Activated CD8-positive, alpha-beta T cell treated with anti-CD3 and anti-CD28 coated beads for 36 hours (primary cell): ENCODE data around the gene FYN. TPM values are rescaled to one million over a fixed set of nuclear protein-coding genes. Genes with fewer than 3 reads are reported as not detected.

Experiments
- ATAC-seq: fragments of 200-7000 bp; cut with Tn5 transposase; one replicate; pipeline ENCODE4 v1.10.0; 2021; ENCODE audit warnings: mild to moderate bottlenecking, moderate library complexity
- CTCF ChIA-PET: fragments of 350-600 bp; sonication (Branson Sonifier 250); formaldehyde crosslinking; loops from one replicate; lab custom pipeline; 2021; ENCODE audit warnings: antibody characterized with exemption; lab: Charles Lee
- POLR2A ChIA-PET: fragments of 350-600 bp; sonication (Branson Sonifier 250); formaldehyde crosslinking; loops from one replicate; lab custom pipeline; 2021; ENCODE audit warnings: antibody characterized with exemption; lab: Charles Lee
- DNase-seq: peaks from one replicate; pipeline ENCODE4 v3.0.0-alpha.2; 2020
- H3K27ac Mint-ChIP-seq: one replicate; pipeline ENCODE4 v1.8.0; 2021; ENCODE audit warnings: mild to moderate bottlenecking, mixed read lengths
- H3K27me3 Mint-ChIP-seq: one replicate; pipeline ENCODE4 v1.8.0; 2021; ENCODE audit warnings: mixed read lengths
- H3K36me3 Mint-ChIP-seq: one replicate; pipeline ENCODE4 v1.8.0; 2021; ENCODE audit warnings: low read depth, mixed read lengths
- H3K4me1 Mint-ChIP-seq: one replicate; pipeline ENCODE4 v1.8.0; 2021; ENCODE audit warnings: low read depth, mixed read lengths
- H3K4me3 Mint-ChIP-seq: one replicate; pipeline ENCODE4 v1.8.0; 2021; ENCODE audit warnings: mild to moderate bottlenecking, moderate library complexity, mixed read lengths
- H3K9me3 Mint-ChIP-seq: one replicate; pipeline ENCODE4 v1.8.0; 2021; ENCODE audit warnings: mixed read lengths
- intact Hi-C: fragments of 100-400 bp; cut with micrococcal nuclease; formaldehyde crosslinking; loops from one replicate; pipeline ENCODE4 v1.10.0; 2022
- total RNA-seq, 2 experiments: library from RNA; stranded (reverse); gene quantifications; one replicate each; pipeline ENCODE4 v1.2.3, GENCODE V29; 2021
- TF ChIP-seq, protein P1 (sequence below): fragments of 200-600 bp; IDR thresholded peaks from one replicate; pipeline ENCODE4 v1.8.0; 2022; ENCODE audit warnings: antibody characterized with exemption, mild to moderate bottlenecking

The FYN gene
- total RNA-seq, 2 experiments from 2014 or later, result 384 to 386 TPM

DNA sequence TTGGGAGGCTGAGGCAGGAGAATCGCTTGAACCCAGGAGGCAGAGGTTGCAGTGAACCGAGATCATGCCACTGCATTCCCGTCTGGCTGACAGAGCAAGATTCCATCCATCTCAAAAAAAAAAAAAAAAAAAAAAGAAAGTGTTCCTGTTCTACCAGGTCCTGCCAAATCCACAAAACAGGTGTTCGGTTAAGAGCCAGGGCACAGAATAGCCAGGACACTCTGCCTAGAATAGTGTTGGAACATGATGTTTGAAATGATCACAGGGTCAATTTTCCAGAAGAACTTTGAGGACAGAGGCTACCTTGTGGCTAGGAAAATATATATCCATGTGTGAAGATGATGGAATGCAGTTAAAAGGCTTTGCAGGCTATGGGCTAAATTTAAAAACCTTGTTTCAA is 203.9 kb downstream of the FYN start:
- TF ChIP-seq, protein P1, sequence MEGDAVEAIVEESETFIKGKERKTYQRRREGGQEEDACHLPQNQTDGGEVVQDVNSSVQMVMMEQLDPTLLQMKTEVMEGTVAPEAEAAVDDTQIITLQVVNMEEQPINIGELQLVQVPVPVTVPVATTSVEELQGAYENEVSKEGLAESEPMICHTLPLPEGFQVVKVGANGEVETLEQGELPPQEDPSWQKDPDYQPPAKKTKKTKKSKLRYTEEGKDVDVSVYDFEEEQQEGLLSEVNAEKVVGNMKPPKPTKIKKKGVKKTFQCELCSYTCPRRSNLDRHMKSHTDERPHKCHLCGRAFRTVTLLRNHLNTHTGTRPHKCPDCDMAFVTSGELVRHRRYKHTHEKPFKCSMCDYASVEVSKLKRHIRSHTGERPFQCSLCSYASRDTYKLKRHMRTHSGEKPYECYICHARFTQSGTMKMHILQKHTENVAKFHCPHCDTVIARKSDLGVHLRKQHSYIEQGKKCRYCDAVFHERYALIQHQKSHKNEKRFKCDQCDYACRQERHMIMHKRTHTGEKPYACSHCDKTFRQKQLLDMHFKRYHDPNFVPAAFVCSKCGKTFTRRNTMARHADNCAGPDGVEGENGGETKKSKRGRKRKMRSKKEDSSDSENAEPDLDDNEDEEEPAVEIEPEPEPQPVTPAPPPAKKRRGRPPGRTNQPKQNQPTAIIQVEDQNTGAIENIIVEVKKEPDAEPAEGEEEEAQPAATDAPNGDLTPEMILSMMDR, result no peak
- Mint-ChIP-seq H3K4me3 (no peak overlapping the region), H3K9me3 (no peaks in the 10 kb centered on the region), H3K4me1 (no peaks in the 10 kb centered on the region), H3K27ac (peak overlapping the region; percentile 28), H3K36me3 (peaks cover 67% of the 10 kb centered on the region), H3K27me3 (no peaks in the 10 kb centered on the region)
- intact Hi-C loops, result no loop called here
- DNase-seq (no peak), ATAC-seq (no peak)
- CTCF ChIA-PET, result interaction anchor here (1.0 kb wide), 1 partner anchor 410 kb away, joined by 4 read pairs; a partner anchor contains a TSS
- POLR2A ChIA-PET, result no interaction called here

DNA sequence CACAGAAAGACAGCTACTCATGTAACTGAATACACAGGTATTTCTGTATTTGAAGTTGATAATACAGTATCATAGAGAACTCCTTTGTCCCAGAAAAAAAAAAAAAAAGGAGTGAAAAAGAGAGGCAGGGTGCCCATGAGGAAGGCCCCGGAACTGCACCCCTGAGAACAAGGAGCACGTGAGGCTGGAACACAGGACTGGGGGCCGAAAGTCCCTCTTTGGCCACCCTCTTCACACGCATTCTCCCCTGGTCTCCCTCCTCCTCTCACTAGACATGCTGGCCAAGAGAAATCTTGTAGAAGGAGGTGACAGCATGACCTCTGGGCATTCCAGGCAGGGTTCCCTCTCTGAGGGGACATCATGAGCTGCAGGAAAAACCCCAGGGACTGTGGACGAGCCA is 204.8 kb downstream of the FYN start:
- DNase-seq, result no peak
- ATAC-seq, result no peak
- H3K4me3 Mint-ChIP-seq, result no peak overlapping the region
- ChIA-PET POLR2A (interaction anchor here (0.6 kb wide), 1 partner anchor 122 kb away, joined by 5 read pairs; no protein-coding TSS in a partner anchor), CTCF (interaction anchor here (0.9 to 1.0 kb wide), 2 partner anchors 17 to 375 kb away, joined by 3 read pairs; no protein-coding TSS in a partner anchor)
- intact Hi-C loops, result no loop called here
- no peaks in the 10 kb centered on the region for H3K27me3 Mint-ChIP-seq
- peak overlapping the region; percentile 31 for H3K27ac Mint-ChIP-seq
- no peaks in the 10 kb centered on the region for H3K4me1 Mint-ChIP-seq
- TF ChIP-seq, protein P1, result peak; percentile 29
- no peaks in the 10 kb centered on the region for H3K9me3 Mint-ChIP-seq
- peaks cover 65% of the 10 kb centered on the region for H3K36me3 Mint-ChIP-seq

DNA sequence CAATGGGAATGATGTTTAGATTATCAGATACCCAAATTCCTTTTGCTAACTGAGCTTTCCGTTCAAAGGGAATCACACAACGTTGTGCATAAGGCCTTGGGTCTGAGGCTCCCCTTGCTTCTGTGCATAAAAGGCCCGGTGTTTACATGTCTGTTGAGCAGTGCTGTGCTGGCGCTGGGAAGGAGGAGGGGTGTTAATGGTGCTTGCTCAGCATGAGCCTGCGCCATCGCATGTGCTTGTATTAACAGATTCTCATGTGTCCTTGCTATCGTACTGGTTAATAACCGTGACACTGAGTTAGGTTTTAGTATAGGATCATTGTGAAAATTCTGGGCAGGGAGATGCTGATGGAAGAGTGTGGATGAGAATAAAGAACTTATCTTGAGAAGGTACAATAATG is 205.3 kb downstream of the FYN start:
- Mint-ChIP-seq H3K27ac (peak overlapping the region; percentile 31), H3K4me1 (no peaks in the 10 kb centered on the region), H3K36me3 (peaks cover 62% of the 10 kb centered on the region), H3K4me3 (no peak overlapping the region), H3K27me3 (no peaks in the 10 kb centered on the region), H3K9me3 (no peaks in the 10 kb centered on the region)
- DNase-seq (no peak), ATAC-seq (no peak)
- CTCF ChIA-PET, result interaction anchor here (0.9 to 1.0 kb wide), 2 partner anchors 17 to 375 kb away, joined by 3 read pairs; no protein-coding TSS in a partner anchor
- intact Hi-C loops, result no loop called here
- POLR2A ChIA-PET, result interaction anchor here (0.6 to 1.1 kb wide), 2 partner anchors 10 to 122 kb away, joined by 5 to 6 read pairs; no protein-coding TSS in a partner anchor
- TF ChIP-seq, protein P1, result no peak

DNA sequence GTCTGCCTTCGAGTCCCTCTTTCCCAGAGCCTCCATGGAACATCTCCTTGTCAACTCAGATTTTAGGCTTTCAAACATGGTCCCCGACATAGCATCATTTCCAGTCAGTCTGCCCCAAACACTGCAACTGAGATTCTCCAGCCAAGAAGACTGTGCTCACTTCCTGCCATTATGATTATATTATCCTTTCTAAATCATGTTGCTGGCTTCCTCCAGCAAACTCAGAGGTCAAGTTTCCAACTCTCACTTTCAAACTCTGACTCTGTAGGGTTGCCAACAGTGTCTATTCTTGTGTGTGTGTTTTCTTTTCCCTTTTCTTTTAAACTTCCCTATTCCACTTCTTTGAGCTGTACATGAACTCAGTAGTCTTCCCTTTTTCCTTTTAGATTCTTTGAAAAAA is 206.4 kb downstream of the FYN start:
- ATAC-seq (no peak), DNase-seq (no peak)
- TF ChIP-seq, protein P1, result no peak
- intact Hi-C loops, result no loop called here
- no peaks in the 10 kb centered on the region for H3K27me3 Mint-ChIP-seq
- ChIA-PET POLR2A (interaction anchor here (1.1 kb wide), 1 partner anchor 11 kb away, joined by 6 read pairs; no protein-coding TSS in a partner anchor), CTCF (interaction anchor here (0.9 kb wide), 1 partner anchor 16 kb away, joined by 3 read pairs; no protein-coding TSS in a partner anchor)
- peaks cover 59% of the 10 kb centered on the region for H3K36me3 Mint-ChIP-seq
- H3K4me1 Mint-ChIP-seq, result no peaks in the 10 kb centered on the region
- no peaks in the 10 kb centered on the region for H3K9me3 Mint-ChIP-seq
- no peak overlapping the region for H3K4me3 Mint-ChIP-seq
- H3K27ac Mint-ChIP-seq, result peak overlapping the region; percentile 8

DNA sequence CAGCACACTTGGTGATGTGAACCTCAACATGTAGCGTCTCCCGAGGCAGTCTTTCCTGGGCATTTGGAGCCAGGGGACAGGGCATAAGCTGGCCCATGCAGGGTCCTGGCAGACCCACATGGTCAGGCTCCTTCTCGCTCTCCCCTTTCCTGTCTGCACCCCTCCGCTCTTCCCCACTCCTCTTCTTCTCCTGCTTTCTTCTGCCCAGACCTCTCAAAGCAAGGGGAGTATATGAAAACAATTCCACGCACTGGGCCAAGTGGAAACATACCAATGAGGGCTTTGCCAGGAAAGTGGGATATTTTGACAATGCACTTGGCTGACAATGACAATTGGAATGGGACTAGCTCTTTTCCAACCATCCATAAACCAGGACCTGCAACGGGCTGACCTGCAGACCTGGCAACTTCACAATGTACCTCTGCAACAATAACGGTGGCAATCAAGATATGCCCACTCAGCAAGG is 208.7 kb downstream of the FYN start:
- no peaks in the 10 kb centered on the region for H3K27me3 Mint-ChIP-seq
- DNase-seq (no peak), ATAC-seq (no peak)
- H3K9me3 Mint-ChIP-seq, result no peaks in the 10 kb centered on the region
- ChIA-PET POLR2A (no interaction called here), CTCF (no interaction called here)
- peak overlapping the region; percentile 50 for H3K27ac Mint-ChIP-seq
- TF ChIP-seq, protein P1, result no peak
- H3K36me3 Mint-ChIP-seq, result peaks cover 59% of the 10 kb centered on the region
- no peak overlapping the region for H3K4me3 Mint-ChIP-seq
- H3K4me1 Mint-ChIP-seq, result no peaks in the 10 kb centered on the region
- intact Hi-C loops, result no loop called here
